ENCODE results near the gene MTLN. TPM values are rescaled to one million over a fixed set of nuclear protein-coding genes. Genes with fewer than 3 reads are reported as not detected.
"Not testable (repeated sequence)": the region's sequence is repeated elsewhere in the genome, so short reads cannot be mapped to it uniquely, and the experiment has no call there.

The MTLN gene
- total RNA-seq, result 53.3 TPM
- long read RNA-seq, transcript MTLN-203 (2 exons, 441 nt), result major isoform, 10 of 10 reads
- long read RNA-seq, partial matches to known transcripts, result 0 of 10 reads
- long read RNA-seq, other reads (novel, unspliced or antisense), result 0 of 10 reads

- Histone ChIP-seq H3K4me3 (peak within 1 kb of the TSS; percentile 81), H3K9me3 (no peaks in the 10 kb centered on the region), H3K27ac (peak within 1 kb of the TSS; percentile 85), H3K4me1 (peaks cover 12% of the 10 kb centered on the region), H3K27me3 (no peaks in the 10 kb centered on the region), H3K36me3 (no peaks in the 10 kb centered on the region)
- peak; percentile 86 for DNase-seq
- peak; percentile 97 for ATAC-seq
- TF ChIP-seq CTCF (IDR thresholded peaks at IDR 0.05), result no peak
- intact Hi-C loops (cut with DNase I), result no loop called here
Measured at GRCh38 chr2:110211938-110212858, at the start of gene MTLN. Gene MTLN (minus strand): TSS chr2:110212547. CDS start chr2:110212525, 22 bp downstream.

- ATAC-seq; H3K27me3 ChIP-seq; H3K9me3 ChIP-seq; intact Hi-C loops (cut with DNase I); H3K36me3 ChIP-seq; H3K27ac ChIP-seq; DNase-seq; H3K4me1 ChIP-seq; H3K4me3 ChIP-seq: not testable (repeated sequence)
Measured at GRCh38 chr2:110261910-110262309, 49.6 kb upstream of the MTLN start.

GRCh38 chr2:110248081-110248795 lies 35.9 kb upstream of the MTLN start:
- H3K27me3 ChIP-seq; H3K27ac ChIP-seq; intact Hi-C loops (cut with DNase I); H3K36me3 ChIP-seq; H3K9me3 ChIP-seq; DNase-seq; H3K4me3 ChIP-seq; H3K4me1 ChIP-seq; ATAC-seq: not testable (repeated sequence)

GRCh38 chr2:110245488-110246435 lies 33.4 kb upstream of the MTLN start:
- DNase-seq; H3K9me3 ChIP-seq; H3K36me3 ChIP-seq; H3K27me3 ChIP-seq; intact Hi-C loops (cut with DNase I); H3K4me3 ChIP-seq; H3K4me1 ChIP-seq; H3K27ac ChIP-seq: not testable (repeated sequence)
- peak; percentile 67 for ATAC-seq

GRCh38 chr2:110243283-110243682 lies 30.9 kb upstream of the MTLN start:
- not testable (repeated sequence) for ATAC-seq

GRCh38 chr2:110234514-110234913 lies 22.2 kb upstream of the MTLN start:
- H3K9me3 ChIP-seq; H3K27ac ChIP-seq; ATAC-seq; H3K4me3 ChIP-seq; H3K4me1 ChIP-seq; DNase-seq; intact Hi-C loops (cut with DNase I); H3K27me3 ChIP-seq; H3K36me3 ChIP-seq: not testable (repeated sequence)

More at GRCh38 chr2:110243283-110243682, 30.9 kb upstream of the MTLN start:
- DNase-seq; H3K9me3 ChIP-seq; intact Hi-C loops (cut with DNase I); H3K4me3 ChIP-seq; H3K27me3 ChIP-seq; H3K27ac ChIP-seq; H3K36me3 ChIP-seq; H3K4me1 ChIP-seq: not testable (repeated sequence)

- H3K9me3 ChIP-seq; DNase-seq; H3K27ac ChIP-seq; intact Hi-C loops (cut with DNase I); H3K36me3 ChIP-seq; H3K4me1 ChIP-seq; H3K4me3 ChIP-seq; ATAC-seq: not testable (repeated sequence)
- peaks cover 18% of the 10 kb centered on the region for H3K27me3 ChIP-seq
Measured at GRCh38 chr2:110229886-110230285, 17.5 kb upstream of the MTLN start.

GRCh38 chr2:110222626-110223025 lies 10.3 kb upstream of the MTLN start:
- DNase-seq; H3K27ac ChIP-seq; H3K36me3 ChIP-seq; ATAC-seq; H3K4me3 ChIP-seq; intact Hi-C loops (cut with DNase I); H3K4me1 ChIP-seq; H3K9me3 ChIP-seq: not testable (repeated sequence)
- peaks cover 14% of the 10 kb centered on the region for H3K27me3 ChIP-seq

Data from upper lobe of right lung (tissue), 1 donor.